NCI-H1436 (cell line): Measurements from ENCODE around the gene VSIG10L.
A peak's percentile ranks its signal among the peaks of the same experiment; 100 is the strongest.

Experiments
- DNase-seq: peaks from one replicate; lab custom pipeline; 2025; lab: John Stamatoyannopoulos, UW

Gene VSIG10L

GRCh38 chr19:51365211-51365964 is 23.4 kb upstream of the VSIG10L start:
- DNase-seq = no peak

DNA sequence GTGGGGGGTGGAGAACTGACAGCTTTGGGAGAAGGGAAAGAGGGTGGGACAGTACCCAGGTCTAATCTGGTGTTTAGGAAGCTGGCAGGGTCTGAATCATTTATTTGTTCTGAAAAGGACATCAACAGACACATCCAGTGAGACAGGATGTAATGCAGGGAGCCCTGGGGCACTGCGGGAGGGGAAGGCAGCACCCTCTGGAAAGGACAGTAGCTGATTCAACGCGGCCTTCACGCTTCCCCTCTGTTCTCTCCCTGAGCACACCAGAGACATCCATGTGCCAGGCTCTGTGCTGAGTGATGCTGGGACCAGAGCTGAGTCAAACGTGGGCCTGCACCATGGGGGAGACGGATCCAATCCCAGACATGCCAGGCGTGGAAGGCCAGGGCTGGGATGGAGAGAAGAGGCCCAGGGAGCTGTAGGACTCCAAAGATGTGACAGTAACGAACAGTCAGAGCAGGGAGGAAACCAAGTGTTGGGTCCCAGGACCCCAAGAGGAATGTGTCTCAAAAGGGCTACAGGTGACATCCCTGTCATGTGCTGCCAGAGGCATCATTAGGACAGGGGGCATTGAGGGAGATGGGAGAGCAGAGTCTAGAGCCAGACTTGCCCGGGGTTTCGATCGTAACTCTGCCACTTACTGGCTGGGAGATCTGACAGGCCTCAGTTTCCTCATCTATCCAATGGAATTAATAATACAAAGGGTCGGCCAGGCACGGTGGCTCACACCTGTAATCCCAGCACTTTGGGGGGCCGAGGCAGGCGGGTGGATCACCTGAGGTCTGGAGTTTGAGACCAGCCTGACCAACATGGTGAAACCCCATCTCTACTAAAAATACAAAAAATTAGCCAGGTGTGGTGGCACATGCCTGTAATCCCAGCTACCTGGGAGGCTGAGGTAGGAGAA is 22.5 kb upstream of the VSIG10L start:
- DNase-seq = no peak

- no peak for DNase-seq
Measured at GRCh38 chr19:51361239-51361638, 19.3 kb upstream of the VSIG10L start.

- DNase-seq = no peak
Measured at GRCh38 chr19:51359294-51359693, 17.4 kb upstream of the VSIG10L start.

DNA sequence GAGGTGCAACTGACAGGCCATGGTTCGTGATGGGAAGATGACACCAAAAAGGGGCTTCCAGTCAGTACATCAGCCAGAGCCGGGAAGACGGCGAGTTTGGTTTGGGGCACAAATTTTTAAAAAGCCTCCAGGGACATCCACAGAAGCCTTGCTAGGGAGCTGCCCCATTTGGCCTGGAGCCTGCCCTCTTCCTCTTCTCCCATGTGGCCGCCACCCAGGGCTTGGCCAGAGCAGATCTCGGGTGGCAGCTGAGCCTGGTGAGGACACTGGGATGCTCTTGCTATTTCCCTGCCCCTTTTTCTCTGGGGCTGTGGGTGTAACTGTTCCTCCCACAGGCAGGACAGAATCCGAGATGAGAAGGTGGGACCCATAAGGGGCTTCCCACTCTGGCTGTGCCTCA is 16.0 kb upstream of the VSIG10L start:
- DNase-seq = no peak

GRCh38 chr19:51356159-51356801 is 14.3 kb upstream of the VSIG10L start:
- DNase-seq = no peak

- DNase-seq = peak; percentile 3
Measured at GRCh38 chr19:51354742-51355148, 12.8 kb upstream of the VSIG10L start.

DNA sequence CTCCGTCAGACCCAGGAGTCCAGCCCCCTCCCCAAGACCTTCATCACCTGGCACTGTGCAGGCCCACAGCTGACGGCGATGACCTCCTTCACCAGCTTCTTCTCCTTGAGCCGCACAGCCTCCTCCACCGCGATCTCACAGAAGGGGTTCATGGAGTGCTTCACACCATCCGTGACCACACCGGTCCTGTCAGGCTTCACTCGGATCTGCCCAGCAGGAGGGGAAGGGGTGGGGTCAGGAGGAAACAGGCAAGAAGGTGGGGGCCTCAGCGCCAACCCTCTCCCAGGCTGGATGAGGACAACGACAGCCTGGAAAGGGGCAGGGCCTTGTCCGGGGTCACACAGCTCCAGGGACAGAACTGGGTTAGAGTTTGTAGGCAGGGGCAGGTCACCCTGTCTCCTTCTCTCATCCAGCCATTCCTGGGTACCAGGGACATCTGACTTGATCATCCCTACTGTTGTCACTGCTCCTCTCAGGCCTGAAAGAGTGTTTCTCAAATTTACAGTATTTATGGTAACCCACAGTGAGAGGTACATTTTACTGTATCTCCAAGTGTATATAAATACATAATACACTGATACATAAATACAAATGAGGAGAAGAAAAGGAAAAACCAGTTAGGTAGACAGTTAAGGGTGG is 12.3 kb upstream of the VSIG10L start:
- DNase-seq = no peak

DNA sequence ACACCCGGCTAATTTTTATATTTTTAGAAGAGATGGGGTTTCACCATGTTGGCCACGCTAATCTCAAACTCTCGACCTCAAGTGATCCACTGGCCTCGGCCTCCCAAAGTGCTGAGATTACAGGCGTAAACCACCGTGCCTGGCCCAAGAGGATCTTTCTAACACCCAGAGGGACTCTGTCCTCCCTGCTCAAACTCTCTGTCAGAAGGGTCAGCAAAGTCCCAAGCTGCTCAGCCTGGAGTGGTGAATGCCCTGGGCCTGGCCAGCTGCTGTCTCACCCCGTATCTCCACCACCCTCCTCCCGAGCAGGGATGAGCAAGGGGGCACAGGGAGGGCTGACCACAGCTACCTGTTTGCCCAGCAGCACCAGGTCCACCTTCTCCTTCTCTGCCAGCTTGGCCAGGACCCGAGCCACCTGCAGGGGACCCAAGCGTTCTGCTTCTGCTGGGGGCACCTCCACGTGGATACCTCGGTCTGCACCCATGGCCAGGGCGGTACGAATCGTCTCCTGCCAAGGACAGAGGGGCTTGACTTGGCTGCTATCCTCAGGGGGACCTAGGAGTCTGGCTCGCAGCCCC is 10.9 kb upstream of the VSIG10L start:
- no peak for DNase-seq

- no peak for DNase-seq
Measured at GRCh38 chr19:51351266-51351990, 9.5 kb upstream of the VSIG10L start.

GRCh38 chr19:51347209-51347928 is 5.4 kb upstream of the VSIG10L start:
- no peak for DNase-seq

- DNase-seq = no peak
Measured at GRCh38 chr19:51346742-51347141, 4.8 kb upstream of the VSIG10L start.

DNA sequence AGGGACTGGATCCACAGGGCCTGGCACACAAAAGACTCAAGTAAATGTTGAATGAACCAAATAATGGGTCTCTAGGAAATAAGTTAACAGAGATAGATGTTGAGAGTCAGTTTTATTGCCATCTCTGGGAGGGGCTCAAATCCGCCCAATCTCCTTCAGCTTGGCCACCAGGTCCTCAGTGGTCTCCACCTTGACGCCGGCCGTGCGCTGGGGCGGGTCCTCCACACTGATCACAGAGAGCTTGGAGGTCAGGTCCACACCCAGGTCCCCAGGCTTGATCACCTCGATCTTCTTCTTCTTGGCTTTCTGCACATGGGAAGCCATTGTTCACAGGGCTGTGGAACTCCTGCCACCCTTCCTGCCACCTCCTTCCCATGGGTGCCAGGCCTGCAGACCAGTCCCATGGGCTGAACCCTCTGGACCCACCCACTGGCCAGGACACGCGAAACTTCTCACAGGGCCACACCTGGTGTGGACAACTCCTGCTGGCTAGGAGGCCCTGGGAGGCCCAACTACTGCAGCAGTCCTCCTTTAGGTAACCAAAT is 3.2 kb upstream of the VSIG10L start:
- no peak for DNase-seq

GRCh38 chr19:51342631-51343569 is 961 bp upstream of the VSIG10L start:
- DNase-seq = no peak

DNA sequence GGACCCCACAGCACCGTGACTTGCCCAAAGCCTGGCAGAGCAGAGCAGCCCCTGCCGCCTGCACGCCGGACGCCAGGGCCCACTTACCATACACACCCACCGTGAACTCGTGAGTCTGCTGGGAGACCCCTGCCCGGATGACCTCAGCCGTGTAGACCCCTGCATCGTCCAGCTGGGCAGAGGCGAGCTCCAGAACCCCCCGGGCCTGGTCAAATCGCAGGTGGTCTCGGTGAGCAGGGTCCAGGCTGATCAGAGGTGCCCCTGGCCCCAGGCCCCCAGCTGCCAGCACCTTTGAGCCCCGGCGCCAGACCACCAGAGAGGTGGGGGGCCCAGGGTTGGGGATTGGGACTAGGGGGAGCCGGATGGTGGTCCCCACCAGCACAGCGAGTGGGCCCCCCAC is 873 bp downstream of the VSIG10L start:
- DNase-seq = no peak

DNA sequence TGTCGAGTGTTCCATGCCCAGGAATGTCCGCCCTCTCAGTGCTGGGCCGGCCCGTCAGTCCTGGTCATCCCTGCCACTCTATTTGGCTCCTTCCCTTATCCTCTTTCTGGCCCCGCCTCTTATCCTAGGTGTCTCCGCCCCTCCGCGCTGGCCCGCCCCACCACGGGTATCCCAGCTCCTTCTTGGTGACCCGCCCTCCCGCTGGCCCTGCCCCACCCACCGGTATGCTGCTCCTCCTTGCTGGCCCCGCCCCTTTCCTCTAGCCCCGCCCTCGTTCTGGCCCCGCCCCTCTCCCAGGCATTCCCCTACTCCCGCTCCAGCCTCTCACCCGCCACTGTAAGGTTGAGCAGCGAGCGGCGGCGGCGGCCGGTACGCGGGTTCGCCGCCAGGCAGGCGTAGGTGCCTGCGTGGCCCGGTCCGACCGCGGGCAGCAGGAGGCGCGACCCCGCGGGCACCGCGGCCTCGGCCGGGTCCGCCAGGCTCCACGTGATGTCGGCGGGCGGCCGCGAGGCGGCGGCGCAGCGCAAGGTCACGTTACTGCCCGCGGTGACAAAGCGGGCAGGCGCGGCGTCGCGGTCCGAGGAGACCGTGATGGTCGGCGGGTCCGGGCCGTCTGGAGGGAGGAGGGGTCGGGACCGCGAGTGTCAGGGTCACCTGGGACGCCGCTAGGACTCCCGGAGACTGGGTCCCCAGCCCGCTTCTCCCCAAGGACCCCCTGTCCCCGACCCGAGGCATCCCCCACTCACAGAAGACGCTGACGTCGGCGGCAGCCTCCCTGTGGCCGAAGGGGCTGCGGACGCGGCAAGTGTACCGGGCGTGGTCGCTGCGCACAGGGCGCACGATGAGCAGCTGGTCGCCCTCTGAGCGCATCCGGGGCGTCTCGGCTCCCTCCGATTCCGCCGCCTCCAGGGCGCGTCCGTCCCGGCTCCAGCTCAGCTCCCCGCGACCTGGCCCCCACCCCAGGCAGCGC is 2.0 kb downstream of the VSIG10L start:
- peak; percentile 94 for DNase-seq

- DNase-seq = peak; percentile 54
Measured at GRCh38 chr19:51339313-51339686, 2.6 kb downstream of the VSIG10L start.
